Ishikawa (cell line): ENCODE results near the gene SH3BP5L.

Experiments
- EP300 ChIP-seq: IDR thresholded peaks from 2 replicates; pipeline ENCODE4 v1.6.1; 2012; ENCODE audit warnings: borderline replicate concordance
- REST ChIP-seq: IDR thresholded peaks from 2 replicates; pipeline ENCODE4 v1.6.1; 2012; ENCODE audit warnings: low read depth, mild to moderate bottlenecking
- TAF1 ChIP-seq: IDR thresholded peaks from 2 replicates; pipeline ENCODE4 v1.6.1; 2012; ENCODE audit warnings: low read depth, mild to moderate bottlenecking
- TEAD4 ChIP-seq: IDR thresholded peaks from 2 replicates; pipeline ENCODE4 v1.6.1; 2012

- no peak for TF ChIP-seq EP300
- no peak for TF ChIP-seq TAF1
- TF ChIP-seq REST, result no peak
- TF ChIP-seq TEAD4, result no peak
Observed at GRCh38 chr1:248800459-248800858, 25.3 kb downstream of the SH3BP5L start.
